Measurements from ENCODE around the gene SP8.

The SP8 gene

DNA sequence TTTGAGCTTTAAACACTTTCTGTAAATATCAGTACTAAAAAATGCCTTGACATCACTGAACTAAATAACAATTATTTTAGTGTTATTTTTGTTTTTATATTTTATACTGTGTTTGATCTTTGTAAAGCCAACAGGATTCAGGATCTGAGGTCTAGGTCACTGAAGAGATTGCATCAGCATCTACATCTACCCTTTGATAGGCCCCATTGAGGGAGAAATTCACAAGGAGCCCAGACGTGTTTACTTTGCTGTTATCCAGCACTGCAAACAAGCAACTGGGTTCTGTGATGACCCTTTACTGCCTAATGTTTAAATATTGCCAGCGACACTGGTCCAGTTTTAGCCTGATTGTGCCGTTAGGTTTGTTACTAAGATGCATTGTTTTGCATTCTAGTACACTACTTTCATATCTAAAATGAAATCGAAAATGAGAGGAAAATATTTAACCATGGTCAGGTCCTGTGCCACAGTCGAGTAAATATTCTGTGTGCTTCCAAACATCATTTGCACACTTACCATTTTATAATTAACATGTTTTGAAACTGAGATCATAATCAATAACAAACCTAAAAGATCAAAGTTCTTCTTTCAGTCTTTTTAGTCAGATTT lies 48.7 kb downstream of the SP8 start:
- H3K27me3 ChIP-seq (ENCODE audit: control insufficient read depth in 2 of 2, insufficient read depth in 2 of 2, low read length in 2 of 2) = no peaks in the 10 kb centered on the region
- H3K9ac ChIP-seq (ENCODE audit: low read depth in 1 of 2, low read length in 2 of 2) = no peak overlapping the region
- H3K4me3 ChIP-seq (ENCODE audit: low read length in 2 of 2) = no peak overlapping the region
- H3K36me3 ChIP-seq (ENCODE audit: control insufficient read depth in 2 of 2, insufficient read depth in 2 of 2, low read length in 2 of 2) = no peaks in the 10 kb centered on the region
- no peaks in the 10 kb centered on the region for H3K9me3 ChIP-seq (ENCODE audit: control insufficient read depth in 2 of 2, low read length in 2 of 2)
- no peak overlapping the region for H3K27ac ChIP-seq (ENCODE audit: low read depth in 2 of 2, low read length in 2 of 2)
- no peaks in the 10 kb centered on the region for H3K4me1 ChIP-seq (ENCODE audit: control insufficient read depth in 2 of 2, insufficient read depth in 2 of 2, low read length in 2 of 2)

DNA sequence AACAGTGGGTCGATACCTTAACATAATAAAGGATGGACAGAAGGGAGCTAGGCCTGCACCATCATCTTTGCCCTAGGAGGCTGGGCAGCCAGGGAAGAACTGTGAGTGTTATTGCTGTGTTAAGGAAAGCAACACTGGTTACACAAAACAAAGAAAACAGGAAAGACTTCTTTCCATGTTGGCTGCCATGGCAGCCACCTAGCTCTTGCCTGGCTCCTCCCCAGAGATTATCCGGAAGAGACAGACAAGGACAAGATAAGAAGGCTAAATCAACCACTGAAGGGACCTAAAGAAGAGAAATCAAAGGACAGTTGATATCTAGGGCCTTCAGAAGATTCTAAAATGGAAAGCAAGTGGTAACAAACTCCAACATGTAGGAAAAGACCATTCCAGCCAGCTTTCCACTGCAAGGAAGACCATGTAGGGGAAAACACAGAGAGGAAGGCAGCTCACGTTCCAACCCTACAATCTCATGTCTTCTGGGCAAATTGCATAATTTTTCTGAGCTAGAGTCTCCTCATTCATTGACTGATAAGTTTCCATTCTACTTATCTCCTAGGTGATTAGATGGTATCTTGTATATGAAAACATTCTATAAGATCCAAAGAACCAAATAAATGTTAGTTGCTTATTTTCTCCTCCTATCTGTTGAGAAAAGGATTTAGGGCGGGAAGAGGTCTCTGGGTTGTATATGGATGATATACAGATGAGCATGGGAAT lies 51.2 kb downstream of the SP8 start:
- Histone ChIP-seq H3K36me3 (ENCODE audit: control insufficient read depth in 2 of 2, insufficient read depth in 2 of 2, low read length in 2 of 2) (no peaks in the 10 kb centered on the region), H3K4me1 (ENCODE audit: control insufficient read depth in 2 of 2, insufficient read depth in 2 of 2, low read length in 2 of 2) (no peaks in the 10 kb centered on the region), H3K9ac (ENCODE audit: low read depth in 1 of 2, low read length in 2 of 2) (no peak overlapping the region), H3K27ac (ENCODE audit: low read depth in 2 of 2, low read length in 2 of 2) (no peak overlapping the region), H3K9me3 (ENCODE audit: control insufficient read depth in 2 of 2, low read length in 2 of 2) (no peaks in the 10 kb centered on the region), H3K27me3 (ENCODE audit: control insufficient read depth in 2 of 2, insufficient read depth in 2 of 2, low read length in 2 of 2) (no peaks in the 10 kb centered on the region), H3K4me3 (ENCODE audit: low read length in 2 of 2) (no peak overlapping the region)

Measured in mucosa of rectum (tissue), 2 donors.